T follicular helper cell (primary cell): Measurements from ENCODE around the gene PKM.
A peak's percentile ranks its signal among the peaks of the same experiment; 100 is the strongest.
"Not testable (repeated sequence)": the region's sequence is repeated elsewhere in the genome, so short reads cannot be mapped to it uniquely, and the experiment has no call there.

Experiments used
- DNase-seq: peaks from one replicate; pipeline ENCODE4 v3.0.0-alpha.2; 2020; ENCODE audit warnings: low read depth
- total RNA-seq, 2 experiments: gene quantifications; one replicate each; lab custom pipeline; 2026; lab: John Stamatoyannopoulos, UW

Gene PKM
- 585 to 2,197 reads per million in 2 experiments for total RNA-seq

DNA sequence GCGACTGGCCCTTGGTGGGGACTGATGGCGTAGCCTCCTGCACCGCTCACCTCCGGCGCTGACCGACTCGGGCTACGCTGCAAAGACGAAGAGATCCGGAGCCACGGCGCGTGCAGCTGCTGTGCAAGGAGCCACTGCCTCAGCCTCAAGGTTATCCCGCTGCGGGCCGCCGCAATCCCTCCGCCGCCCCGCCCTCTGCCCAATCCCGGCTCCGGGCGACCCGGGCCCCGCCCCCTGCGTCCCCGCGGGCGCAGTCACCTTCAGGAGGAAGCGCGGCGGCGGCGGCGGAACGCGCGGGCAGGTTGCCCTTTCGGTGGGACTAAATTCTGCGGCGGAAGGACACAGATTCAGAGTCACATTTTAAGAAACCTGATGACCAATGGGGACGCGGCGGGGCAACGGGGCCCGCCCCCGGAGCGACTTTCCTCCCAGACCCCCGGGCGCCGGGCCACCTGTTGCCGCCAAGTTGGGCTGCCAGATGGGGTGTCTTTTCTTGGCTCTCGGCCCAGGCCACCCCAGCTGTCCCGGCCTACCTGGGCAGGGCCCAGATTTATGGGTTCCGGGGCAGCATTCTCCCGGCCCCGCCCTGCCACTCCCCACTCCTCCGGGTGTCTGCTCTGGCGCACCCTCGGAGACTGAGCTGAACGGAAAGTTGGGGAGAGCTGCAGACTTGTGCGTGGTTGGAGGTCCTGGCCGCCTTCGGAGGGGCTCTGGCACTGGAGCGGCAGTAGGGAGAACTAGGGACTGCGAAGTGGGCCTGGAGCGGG, at the start of gene PKM:
PKM (minus strand) TSS at position 125 of the 767 bp plus-strand sequence. CDS start 12,093 bp downstream, outside the sequence.
- peak; percentile 84 for DNase-seq

DNA sequence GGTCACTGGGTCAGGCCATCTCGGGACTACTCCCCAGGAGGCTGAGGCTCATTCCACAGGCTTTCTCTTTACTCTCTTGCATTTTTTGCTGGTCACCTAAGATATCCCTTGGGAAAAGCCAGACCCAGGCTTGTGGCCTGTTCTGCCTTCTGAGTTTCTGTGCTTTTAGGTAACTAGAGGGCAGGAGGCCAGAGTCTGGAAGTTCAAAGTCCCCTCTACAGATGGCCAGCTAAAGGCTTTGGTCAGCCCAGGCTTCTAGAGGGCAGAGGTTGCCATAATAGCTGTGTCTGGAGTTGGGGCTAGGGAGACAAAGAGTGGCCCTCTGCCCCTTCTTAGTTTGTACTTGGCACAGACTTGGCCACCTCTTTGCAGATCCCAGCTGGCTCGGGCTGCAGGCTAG, 49.8 kb upstream of the PKM start:
- no peak for DNase-seq

DNA sequence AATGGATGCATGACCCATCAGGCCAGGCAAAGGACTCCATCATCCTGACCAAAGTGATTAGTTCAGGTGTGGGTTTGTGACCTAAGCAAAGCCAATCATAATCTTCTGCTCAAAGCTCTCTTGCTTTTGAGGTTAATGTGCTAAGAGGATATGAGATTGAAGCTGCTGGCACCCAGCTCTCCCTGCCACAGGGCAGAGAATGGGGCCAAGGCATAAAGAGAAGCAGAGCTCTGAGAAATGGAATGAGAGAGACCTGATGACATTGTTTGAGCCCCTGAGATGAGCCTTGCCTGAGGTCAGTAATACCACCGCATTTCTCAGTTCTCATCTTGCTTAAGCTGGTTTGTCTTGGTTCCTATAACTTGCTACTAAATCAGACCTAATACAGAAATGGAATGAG, 47.7 kb upstream of the PKM start:
- no peak for DNase-seq

DNA sequence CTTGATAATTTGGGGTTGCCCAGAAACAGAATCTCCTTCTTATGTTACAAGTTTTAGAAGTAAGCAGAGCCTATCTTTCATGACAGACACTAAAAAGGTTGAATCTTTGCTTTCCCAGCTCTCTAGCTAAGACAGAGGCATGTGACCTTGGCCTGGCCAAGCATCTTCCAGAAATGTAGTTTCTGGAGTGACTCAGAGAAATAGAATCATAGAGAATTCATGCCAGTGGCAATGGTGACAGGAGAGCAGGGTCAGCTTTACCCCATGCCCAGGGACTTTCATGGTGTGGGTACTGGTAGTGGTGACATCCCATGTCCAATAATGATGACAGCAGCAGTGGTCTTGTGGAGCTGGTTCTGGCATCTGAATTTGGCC, 45.3 kb upstream of the PKM start:
- no peak for DNase-seq

DNA sequence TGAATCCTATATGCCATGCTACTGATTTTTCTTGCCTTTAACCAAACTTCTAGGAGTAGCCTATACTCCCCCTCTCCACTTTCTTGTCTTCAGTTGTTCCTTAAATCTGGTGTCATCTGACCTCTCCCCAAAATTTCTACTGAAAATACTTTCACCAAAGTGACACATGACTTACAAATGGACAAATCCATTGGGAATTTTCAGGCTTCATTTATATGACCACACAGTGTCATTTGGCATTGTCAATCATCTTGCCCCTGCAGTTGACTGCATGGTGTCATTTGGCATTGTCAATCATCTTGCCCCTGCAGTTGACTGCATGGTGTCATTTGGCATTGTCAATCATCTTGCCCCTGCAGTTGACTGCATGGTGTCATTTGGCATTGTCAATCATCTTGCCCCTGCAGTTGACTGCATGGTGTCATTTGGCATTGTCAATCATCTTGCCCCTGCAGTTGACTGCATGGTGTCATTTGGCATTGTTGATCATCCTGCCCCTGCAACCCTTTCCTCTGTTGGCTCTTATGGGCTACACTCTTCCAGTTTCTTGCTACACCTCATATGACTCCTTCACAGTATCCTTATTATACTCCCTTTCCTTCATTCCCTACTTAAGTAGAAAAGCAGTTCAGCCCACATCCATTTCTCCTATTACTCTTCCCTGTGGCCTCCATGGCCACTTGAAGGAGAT, 44.8 kb upstream of the PKM start:
- not testable (repeated sequence) for DNase-seq

DNA sequence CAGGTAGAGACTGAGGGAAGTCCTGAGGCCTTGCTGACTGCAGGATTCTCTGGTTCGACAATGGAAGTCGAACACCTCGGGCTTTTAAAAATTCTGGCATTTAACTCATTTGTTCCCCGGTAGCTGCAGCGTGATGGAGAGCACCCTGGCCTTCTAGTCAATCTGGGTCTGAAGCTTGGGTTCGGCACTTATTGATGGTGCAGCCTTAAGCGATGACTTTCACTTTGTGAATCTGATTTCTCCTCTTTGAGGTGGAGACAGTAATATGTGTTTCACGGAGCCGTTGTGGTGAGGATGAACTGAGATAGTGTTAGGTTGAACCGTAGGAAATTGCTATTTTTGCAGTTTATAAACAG, 42.0 kb upstream of the PKM start:
- no peak for DNase-seq

DNA sequence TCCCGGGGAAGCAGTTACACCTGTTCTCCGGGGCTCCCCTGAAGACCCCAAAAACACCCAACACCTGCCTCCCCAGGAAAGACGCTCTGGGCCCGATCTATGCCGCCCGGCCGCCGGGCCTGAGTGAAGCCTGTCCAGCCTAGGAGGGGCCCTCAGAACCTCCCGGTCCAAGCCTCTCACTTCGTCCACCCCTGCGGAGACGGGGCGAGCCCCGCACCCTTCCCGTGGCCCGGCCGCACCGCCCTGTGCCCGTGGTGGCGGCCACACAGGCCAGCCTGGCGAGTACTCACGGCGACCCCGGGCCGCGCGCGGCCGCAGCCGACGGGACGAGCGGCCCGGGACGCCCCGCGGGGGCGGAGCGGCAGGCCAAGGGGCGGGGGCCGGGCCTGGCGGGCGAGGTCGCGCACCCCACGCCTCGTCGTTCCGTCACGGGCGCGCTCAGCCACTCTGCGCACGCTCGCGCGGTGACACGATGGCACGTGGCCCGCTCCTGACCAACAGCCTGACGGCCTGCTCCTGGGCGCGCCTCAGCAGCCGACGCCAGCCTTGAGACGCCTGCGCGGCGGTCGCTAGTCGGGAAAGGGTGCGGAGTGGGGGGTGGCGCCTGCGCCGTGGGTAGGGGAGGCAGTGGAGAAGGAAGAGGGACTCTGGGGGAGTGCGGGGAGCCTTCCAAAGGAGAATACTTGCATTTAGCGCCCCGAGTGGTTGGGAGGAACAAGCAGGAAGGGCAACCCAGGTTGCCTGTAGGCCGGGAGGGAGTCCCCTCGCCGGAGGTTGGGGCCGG, 41.4 kb upstream of the PKM start, which contains the start of gene PARP6:
PARP6 (minus strand) TSS at position 342 of the 784 bp plus-strand sequence. CDS start 5,077 bp downstream, outside the sequence.
- DNase-seq = peak; percentile 98

DNA sequence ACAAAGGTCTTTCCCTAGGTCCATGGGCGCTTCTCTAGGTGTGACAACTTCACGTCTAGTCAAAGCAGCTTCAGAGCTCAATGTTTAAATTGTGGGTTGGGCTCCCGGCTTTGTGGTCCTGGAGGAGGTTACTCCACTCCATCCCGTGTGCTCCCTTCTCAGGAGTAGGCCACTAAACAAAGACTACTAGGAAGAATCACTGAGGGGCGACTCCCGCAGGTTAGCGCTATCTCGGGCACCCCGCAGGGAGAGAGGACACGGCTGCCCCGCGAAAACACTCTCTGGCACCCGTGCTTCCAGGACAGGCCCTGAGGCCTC, 40.9 kb upstream of the PKM start:
- DNase-seq = no peak

DNA sequence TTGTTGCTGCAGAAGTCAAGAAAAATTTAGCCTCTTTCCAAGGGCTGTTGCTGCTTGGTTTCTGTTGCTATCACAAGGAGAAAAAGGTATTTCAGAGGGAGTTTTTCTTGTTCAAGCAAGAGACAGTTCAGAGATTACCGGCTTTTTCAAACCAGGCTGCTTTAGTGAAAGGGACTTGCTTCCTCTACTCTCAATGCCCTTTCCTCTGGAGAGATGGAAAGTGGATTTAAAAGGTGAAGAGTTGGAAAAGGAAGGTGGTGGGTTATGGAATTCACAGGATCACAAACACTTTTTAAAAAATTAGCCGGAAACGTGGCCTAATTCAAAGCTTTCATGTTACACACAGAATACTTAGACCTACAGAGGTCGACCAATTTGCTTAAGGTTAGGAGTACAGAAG, 40.2 kb upstream of the PKM start:
- no peak for DNase-seq

DNA sequence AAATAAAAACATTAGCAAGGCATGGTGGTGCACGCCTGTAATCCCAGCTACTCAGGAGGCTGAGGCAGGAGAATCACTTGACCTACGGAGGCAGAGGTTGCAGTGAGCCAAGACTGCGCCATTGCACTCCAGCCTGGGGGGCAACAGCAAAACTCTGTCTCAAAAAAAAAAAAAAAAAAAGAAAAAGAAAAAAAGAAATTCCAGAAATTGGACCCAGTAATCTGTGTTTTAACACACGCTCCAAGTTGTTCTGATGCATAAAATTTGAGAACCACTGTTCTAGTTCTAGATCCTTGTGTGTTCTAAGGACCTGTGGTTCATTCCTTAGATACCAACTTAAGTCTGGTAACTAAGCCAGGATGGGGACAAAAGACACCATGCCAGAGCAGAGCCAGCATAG, 38.7 kb upstream of the PKM start:
- DNase-seq = no peak

DNA sequence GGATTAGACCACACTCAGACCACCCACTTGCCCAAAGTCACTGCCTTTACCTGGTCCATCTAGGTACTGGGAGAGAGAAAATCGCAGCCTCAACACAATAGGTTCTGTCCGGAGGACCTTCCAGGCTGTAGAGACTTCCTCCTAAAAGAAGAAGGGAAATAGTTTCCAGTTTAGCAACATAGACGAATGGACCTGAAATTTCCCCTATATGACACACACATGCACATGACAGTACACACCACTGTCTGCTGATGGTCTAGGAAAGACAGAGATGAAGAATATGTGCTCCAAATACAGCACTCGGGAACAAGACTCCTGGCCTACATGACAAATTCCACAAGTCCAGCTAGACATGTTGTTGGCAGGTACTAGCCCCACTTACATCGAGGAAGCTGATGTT, 34.0 kb upstream of the PKM start:
- DNase-seq = no peak

DNA sequence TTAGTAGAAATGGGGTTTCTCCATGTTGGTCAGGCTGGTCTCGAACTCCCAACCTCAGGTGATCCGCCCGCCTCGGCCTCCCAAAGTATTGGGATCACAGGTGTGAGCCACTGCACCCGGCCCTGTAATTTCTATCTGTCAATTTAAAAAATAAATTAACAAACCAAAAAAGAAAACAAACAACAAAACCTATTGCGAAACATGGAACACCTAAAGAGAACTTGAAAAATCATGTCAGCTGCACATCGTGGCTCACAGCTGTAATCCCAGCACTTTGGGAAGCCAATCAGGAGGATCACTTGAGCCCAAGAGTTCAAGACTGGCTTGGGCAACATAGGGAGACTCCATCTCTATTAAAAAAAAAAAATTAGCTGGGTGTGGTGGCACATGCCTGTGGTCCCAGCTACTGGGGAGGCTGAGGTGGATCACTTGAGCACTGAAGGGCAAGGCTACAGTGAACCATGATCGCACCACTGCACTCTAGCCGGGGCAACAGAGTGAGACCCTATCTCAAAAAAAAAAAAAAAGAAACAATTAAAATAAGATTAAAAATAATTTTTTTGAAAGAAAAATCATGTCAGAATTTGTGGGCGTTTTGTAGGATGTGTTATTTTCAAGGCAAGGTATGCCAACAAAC, 21.8 kb upstream of the PKM start:
- no peak for DNase-seq

DNA sequence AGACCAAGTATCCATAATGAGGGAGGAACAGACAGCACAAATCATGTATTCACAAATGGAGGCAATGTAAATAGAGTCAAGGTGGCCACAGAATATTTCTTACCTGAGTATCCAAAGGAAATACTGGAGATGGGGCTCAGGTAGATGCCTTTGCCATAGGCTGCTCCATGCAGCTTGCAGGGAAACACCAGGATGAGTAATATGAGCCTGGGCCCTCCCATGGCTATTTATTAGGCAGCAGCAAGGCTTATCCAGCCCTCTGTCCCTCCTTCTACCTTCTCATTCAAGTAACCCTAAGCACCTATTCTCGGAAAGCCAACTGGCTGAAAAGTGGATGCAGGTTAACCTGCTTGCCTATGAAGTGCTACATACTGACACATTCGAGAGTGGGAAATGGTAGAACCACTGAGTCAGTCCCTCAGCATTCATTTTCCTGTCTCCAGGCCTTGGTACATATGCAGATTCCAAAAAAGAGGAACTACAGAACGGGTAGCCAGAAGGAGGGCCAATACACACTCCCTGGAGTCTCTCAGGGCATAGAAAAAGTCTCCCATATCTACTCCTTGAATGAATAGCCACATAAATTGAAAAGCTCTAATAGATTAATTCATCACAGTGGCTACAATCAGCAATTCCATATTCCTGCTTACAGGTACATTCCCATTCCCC, 18.3 kb upstream of the PKM start:
- no peak for DNase-seq

DNA sequence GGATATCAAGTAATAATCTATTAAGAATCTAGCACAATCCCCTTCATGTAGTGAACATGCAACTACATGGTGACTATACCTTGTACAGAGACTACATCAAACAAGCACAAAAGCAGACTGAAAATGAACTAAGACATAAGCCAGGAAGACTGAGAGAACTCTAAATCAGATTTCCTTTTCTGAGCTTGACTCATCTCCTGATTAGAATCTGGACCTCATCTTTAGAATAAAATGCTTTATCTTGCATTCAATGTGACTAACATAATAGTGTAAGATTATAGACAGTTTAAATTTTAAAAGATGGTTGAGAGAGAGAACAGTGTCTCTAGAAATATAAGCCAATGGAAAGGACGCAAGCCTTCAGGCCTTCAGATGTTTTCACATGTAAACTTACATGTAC, 17.5 kb upstream of the PKM start:
- no peak for DNase-seq

DNA sequence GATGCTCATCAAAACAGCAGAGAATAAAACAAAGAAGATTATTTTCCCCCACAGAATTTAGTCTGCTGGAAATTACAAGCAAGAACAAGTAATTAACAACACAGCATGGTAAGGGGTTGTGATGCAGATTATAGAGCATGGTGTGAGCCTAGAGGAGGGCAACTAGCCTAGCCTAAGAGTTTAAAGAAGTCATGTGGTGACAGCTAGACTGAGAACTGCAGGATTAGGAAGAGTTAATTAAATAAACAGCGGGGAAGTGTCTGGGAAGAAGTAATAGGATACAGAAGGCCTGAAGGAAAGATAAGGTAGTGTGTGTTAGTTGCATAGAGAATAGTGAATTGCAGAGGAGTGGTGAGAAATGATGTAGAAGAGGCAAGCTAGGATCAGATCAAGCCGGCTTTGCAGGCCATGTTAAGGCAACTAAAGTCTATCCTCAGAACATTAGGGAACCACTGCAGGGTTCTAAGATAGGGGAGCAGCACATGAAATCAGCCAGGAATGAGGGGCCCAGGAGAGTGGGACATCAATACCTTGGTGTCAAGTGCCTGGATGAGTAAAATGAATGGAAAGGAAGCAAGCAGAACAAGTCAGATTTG, 11.9 kb upstream of the PKM start:
- no peak for DNase-seq

DNA sequence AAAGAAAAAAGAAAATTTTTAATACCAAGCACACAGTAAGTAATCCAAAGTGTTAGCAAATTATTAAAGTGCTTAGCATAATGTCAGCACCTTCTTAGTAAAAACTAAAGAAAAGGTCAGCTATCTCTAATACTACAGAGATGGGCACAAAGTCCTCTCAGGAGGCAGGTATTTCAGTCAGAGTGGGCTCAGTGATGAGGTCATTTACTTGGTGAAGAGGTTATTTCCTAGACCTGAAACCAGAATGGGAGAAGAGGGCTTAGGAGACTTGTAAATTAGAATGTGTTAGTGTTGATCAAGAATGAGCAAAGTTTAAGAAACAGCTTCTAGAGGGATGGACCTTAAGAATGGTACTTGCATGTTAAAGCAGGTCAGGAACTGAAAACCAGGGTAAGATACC, 8.7 kb upstream of the PKM start:
- no peak for DNase-seq

DNA sequence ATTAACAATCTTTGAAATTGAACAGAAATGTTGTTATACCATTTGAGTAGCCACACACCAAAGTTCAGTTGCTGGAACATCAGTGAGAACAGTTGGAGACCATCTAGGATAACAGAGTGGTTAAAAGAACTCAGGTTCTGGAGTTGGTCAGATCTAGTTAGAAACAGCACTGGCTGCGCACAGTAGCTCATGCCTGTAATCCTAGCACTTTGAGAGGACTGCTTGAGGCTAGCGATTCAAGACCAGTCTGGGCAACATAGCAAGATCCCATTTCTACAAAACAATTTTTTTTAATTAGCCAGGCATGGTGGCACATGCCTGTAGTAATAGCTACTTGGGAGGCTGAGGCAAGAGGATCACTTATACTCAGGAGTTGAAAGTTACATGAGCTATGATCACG, 7.6 kb upstream of the PKM start:
- no peak for DNase-seq

DNA sequence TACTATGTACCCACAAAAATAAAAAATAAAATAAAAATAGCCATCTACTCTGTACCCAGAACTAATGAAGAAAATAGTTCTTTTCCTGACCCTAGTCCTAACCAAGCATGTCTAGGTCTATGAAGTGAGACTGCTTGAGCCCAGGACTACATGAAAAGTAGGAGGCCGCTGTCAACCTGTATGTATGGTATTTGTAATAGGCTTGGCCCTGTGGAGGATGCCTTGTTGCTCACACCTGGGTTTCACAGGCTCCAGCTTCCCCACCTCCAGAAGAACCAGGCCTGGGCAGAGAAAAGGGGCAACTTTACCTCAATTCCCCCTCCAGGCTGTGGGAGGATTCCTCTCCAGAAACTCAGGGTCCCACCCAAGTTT, 6.8 kb upstream of the PKM start:
- no peak for DNase-seq

DNA sequence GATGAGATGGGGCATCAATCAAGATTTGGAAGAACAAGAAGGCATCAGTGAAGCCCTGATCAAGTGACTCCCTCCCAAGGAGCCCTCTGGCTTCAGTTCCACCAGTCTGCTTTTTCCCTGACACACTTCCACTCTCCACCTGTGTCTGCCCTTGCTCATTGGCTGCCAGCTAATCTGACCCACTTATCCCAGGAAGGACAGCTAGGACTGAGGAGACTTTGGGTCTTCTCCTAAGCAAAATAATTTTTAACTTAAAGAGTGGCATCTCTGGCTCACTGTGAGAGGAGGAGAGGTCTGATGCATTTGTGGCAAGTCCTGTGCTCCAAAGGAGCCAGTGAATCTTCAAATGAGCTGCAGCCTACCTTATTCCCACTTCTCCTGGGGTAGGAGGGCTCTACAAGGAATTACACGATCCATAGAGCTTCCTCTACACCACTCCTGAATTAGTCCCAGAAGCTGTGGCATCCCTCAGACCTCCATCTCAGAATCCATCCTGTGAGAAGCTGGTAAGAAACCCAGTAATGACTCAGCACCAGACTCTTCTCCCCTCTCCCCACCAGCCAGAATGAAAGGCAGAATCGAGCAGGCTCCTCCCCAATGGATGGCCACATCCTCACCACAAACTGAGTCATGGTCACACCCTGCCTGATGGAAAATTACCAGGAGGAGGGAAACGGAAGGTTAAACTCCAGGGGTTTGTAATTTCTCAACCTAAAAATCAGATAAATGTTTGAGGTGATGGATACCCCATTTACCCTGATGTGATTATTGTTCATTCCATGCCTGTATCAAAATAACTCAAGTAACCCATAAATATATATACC, 6.3 kb upstream of the PKM start:
- peak; percentile 18 for DNase-seq

DNA sequence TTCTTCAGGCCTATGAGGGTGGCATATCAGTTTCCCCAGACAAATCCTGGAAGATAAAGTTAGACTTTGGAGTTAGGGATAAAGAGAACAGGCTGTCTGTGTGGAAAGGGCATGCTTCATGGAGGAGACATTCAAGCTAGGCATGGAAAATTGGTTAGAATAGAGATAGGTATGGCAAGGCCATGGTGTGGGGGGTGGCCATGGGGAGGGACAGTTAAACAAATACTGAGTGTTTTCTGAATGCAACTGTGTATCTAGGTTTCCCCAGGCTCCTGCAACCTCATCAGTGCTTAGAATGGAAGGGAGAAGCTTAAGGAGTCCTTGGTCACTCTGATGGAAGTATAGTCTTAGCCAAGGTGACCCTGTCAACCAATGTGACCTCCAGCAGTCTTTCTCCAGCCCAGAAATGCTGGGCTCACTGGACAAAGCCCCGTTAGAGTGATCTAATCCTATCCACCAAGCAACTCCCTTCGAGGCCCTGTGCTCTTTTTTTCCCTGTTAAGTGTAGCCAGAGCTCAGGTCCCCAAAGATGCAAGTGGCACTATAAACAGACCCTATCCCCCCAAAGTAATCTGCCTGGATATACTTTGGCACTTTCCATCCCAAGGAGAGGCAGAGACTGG, 5.5 kb upstream of the PKM start:
- DNase-seq = no peak
